GM19372 (cell line): ENCODE measurements around the gene VWC2.
A peak's percentile ranks its signal among the peaks of the same experiment; 100 is the strongest.

Experiments used
- ATAC-seq: cut with Tn5 transposase; IDR thresholded peaks from one replicate; pipeline ENCODE4 v1.9.1; 2021; ENCODE audit warnings: mild to moderate bottlenecking, low read depth, moderate library complexity; ENCODE audit not compliant: unreplicated experiment

VWC2 gene

GRCh38 chr7:49781996-49782395, 8.6 kb downstream of the VWC2 start:
- no peak for ATAC-seq

- ATAC-seq: no peak
Observed at GRCh38 chr7:49783446-49783845, 10.0 kb downstream of the VWC2 start.

DNA sequence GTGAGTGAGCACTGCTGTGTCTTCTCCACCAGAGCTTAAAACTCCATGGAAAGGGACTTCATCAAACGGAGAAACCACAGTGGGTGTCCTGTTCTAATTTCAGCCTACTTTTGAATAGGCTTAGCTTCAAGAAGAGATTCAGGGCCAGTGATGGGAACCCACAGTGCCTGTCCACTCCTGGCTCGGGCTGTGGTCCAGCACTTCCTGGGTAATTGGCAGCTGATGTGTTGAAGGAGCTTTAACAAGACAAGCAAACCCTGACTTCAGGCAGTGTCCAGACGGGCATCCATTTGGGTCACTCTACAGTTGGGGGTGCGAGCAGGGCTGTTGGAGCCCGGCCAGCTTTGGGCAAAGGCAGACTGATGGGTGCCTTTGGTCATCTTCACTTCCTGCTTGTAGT, 14.5 kb downstream of the VWC2 start:
- no peak for ATAC-seq

- ATAC-seq: no peak
Observed at GRCh38 chr7:49788455-49789059, 15.1 kb downstream of the VWC2 start.

GRCh38 chr7:49789736-49790135, 16.3 kb downstream of the VWC2 start:
- ATAC-seq: no peak

- ATAC-seq: no peak
Observed at GRCh38 chr7:49790209-49790608, 16.8 kb downstream of the VWC2 start.

DNA sequence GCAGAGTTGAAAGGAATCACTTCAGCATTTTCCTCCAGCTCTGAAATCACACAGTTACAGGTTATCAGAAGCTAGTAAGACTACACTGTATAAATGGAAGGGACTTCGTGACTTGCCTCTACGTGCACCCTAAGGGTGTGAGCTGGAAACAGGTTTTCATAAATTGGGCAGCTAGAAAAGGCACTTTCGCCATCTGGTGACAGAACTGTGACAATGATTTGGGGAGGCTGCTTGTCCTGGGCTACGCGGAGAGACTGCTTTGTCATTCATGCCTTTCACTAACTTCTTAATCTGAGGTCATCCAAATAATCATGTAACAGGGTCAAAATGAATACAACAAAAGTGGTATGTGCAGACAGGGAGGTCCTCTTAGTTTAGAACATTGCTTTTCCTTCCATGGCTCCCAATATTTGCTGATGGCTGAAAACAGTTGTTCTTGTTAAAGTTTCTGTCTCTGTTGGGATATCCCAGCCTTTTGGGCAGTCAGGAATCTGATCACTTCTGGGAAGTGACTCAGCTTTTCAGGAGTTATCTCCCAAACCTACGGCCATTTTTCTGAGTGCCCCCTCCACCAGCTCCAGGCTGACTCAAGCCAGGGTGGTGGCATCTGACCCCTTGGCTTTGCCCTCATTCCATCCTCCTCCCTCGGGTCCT, 17.8 kb downstream of the VWC2 start:
- peak; percentile 83 for ATAC-seq

DNA sequence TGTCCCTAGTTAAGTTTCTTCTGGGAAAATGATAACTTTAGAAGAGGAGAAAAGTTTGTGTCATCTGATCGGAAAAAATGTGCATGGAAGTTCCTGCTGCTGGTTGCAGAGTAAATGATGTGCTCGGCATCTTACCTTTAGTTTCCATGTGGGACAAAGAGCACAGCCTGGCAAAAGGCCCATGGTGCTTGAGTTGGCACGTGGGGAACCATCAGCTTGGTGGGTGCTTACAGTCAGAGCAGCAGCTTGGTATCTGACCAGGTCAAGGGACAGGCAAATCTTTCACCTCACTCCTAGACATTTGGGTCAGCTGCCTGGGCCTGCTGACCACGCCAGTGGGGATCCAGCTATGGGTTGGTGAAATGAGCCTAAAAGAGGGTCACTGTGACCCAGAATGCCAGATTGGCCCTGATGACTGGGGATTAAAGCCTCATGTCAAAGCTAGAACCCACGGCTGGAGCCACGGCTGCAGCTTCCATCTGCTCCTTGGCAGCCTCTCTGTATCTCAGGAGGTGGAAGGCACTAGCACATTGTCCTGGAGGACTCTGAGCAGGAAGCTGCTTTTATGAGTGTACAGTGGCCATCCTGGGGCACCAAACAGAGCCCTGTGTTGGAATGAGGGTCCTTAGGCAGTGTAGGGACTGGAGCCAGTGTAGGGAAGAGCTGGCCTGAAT, 24.7 kb downstream of the VWC2 start:
- ATAC-seq: no peak

DNA sequence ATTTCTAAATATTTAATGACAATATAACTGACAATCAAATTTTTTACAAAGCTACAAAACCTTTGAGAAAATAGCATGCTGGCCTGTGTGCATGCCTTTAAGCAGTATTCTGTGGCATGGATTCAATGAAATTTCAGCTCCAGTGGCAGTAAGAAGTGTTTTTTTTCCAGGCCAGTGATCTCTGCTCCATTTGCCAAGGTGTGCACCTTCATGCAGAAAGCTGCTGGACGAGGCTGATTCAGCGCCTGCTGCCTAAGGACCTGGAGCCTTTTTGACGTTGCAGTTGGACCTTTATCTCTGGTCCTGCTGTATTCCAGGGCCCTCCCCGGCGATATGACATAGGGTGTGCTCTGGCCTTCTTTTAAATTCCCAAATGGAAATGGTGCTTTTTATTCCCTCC, 26.6 kb downstream of the VWC2 start:
- no peak for ATAC-seq

DNA sequence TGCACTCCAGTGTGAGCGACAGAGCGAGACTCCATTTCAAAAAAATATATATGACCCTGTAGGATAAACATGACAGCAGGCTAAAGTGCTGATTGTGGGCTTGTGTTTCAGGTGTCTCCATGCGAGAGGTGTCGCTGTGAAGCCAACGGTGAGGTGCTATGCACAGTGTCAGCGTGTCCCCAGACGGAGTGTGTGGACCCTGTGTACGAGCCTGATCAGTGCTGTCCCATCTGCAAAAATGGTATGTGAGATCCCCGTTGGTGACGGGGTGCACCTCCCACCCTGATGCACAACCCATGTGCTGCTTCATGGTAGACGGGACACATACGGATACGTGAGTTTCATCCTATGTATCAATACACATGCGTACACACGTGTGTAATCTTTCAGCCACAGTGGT, 29.2 kb downstream of the VWC2 start:
- ATAC-seq: no peak

GRCh38 chr7:49803812-49804211, 30.4 kb downstream of the VWC2 start:
- ATAC-seq: no peak

- no peak for ATAC-seq
Observed at GRCh38 chr7:49805371-49806007, 32.1 kb downstream of the VWC2 start.

- no peak for ATAC-seq
Observed at GRCh38 chr7:49812534-49812933, 39.1 kb downstream of the VWC2 start.

- no peak for ATAC-seq
Observed at GRCh38 chr7:49817279-49817678, 43.8 kb downstream of the VWC2 start.

- ATAC-seq: no peak
Observed at GRCh38 chr7:49821181-49821580, 47.7 kb downstream of the VWC2 start.

DNA sequence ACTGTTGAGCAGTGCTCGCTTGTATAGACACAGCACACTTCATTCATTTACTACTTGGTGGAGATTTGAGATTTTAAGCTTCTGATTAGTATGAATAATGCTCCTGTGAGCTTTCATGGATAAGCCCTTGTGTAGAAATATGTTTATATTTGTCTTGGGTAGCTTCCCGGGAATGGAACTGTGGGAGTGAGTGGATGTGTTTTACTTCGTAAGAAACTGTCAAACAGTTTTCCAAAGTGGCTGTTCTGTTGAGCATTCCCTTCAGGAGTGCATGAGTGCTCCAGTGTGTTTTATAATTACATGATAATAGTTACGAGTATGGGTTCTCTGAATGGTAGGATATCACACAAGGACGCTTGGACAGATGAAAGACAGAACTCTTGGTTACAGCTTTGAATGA, 49.4 kb downstream of the VWC2 start:
- ATAC-seq: no peak

DNA sequence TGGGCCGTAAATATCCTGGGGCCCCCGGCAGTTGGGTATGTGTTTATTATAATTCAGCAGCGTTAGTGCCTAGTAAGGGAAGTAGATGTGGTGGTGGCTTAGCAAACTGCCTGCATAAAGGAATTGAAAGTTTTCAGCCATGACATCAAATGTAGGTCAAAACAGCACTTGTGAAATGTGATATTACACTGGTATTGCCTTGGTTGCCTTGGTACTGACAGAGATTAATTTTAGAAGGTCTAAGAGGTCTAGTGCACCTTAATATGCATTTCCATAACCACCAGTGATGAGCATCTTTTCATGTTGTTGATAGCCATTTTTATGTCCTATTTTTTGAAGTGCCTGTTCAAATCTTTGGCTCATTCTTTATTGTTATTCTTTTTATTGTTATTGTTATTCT, 50.1 kb downstream of the VWC2 start:
- no peak for ATAC-seq

GRCh38 chr7:49839863-49840645, 66.6 kb downstream of the VWC2 start:
- ATAC-seq: no peak

DNA sequence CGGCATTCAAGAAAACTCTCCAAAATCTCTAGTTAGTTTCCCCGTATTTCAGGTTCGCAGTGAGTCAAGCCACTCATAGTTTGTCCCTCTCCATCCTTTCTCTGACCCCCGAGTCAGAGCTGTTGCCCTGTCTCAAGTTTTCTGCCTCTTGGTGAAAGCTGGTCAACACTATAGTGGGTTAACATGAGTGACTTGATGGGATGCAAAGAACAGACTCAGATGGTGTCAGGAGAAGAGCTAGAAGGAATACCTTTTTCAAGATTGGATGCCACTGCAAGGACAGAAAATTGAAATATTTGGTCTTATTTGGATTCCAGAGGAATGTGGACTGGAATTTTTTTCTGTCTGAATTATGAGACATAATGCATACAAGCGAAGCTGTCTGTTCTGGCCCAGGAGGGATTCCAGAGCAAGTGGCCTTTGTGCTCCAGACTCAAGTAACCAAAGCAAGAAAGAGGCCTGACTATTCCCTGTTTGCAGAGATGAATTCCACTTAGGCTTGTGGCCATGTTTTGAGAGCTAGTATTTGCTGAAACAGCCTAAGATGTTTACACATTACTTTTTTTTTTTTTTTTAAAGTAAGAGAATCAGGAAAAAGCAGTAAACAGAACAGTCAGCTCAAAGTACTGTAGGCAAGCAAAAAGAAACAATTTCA, 67.4 kb downstream of the VWC2 start:
- no peak for ATAC-seq

DNA sequence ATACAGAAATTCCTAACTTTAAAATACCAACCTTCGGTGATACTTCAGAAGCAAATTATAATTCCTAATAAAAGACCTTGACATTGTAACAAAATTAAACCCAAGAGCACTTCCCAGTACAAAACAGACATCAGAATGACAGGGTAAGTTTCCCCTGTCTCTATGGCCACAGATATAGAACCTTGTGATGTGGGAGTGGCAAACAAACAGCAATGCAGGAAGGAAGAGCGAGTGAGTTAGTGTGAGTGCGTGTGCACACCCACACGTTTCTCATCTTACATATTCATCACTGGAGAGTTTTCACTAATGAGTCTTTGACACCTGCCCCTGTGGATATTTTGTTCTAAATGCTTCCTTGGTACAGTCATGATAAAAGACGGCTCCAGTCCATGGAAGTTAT, 72.2 kb downstream of the VWC2 start:
- no peak for ATAC-seq
